ENCODE data around the gene C11orf54.
"Not testable (repeated sequence)": the region's sequence is repeated elsewhere in the genome, so short reads cannot be mapped to it uniquely, and the experiment has no call there.

The C11orf54 gene

GRCh38 chr11:93747122-93747521 lies 5.7 kb downstream of the C11orf54 start:
- H3K4me1 ChIP-seq (ENCODE audit: control insufficient read depth, low read depth, low read length) = no peaks in the 10 kb centered on the region
- H3K36me3 ChIP-seq (ENCODE audit: control insufficient read depth, low read depth, low read length) = peaks cover 4% of the 10 kb centered on the region
- H3K27me3 ChIP-seq (ENCODE audit: control insufficient read depth, insufficient read depth, low read length) = no peaks in the 10 kb centered on the region
- no peaks in the 10 kb centered on the region for H3K9me3 ChIP-seq (ENCODE audit: control insufficient read depth, low read depth, low read length)
- H3K4me3 ChIP-seq (ENCODE audit: low read length) = no peak overlapping the region
- no peak overlapping the region for H3K9ac ChIP-seq (ENCODE audit: low read length)
- no peak overlapping the region for H3K27ac ChIP-seq (ENCODE audit: low read length)

- no peak overlapping the region for H3K9ac ChIP-seq (ENCODE audit: low read length)
- peaks cover 11% of the 10 kb centered on the region for H3K36me3 ChIP-seq (ENCODE audit: control insufficient read depth, low read depth, low read length)
- no peak overlapping the region for H3K4me3 ChIP-seq (ENCODE audit: low read length)
- H3K27ac ChIP-seq (ENCODE audit: low read length) = no peak overlapping the region
- H3K27me3 ChIP-seq (ENCODE audit: control insufficient read depth, insufficient read depth, low read length) = no peaks in the 10 kb centered on the region
- no peaks in the 10 kb centered on the region for H3K4me1 ChIP-seq (ENCODE audit: control insufficient read depth, low read depth, low read length)
- no peaks in the 10 kb centered on the region for H3K9me3 ChIP-seq (ENCODE audit: control insufficient read depth, low read depth, low read length)
Observed at GRCh38 chr11:93751001-93751400, 9.5 kb downstream of the C11orf54 start.

GRCh38 chr11:93753241-93753640 lies 11.8 kb downstream of the C11orf54 start:
- H3K4me1 ChIP-seq (ENCODE audit: control insufficient read depth, low read depth, low read length) = no peaks in the 10 kb centered on the region
- no peaks in the 10 kb centered on the region for H3K27me3 ChIP-seq (ENCODE audit: control insufficient read depth, insufficient read depth, low read length)
- no peak overlapping the region for H3K4me3 ChIP-seq (ENCODE audit: low read length)
- H3K9me3 ChIP-seq (ENCODE audit: control insufficient read depth, low read depth, low read length) = no peaks in the 10 kb centered on the region
- peaks cover 20% of the 10 kb centered on the region for H3K36me3 ChIP-seq (ENCODE audit: control insufficient read depth, low read depth, low read length)
- no peak overlapping the region for H3K27ac ChIP-seq (ENCODE audit: low read length)
- no peak overlapping the region for H3K9ac ChIP-seq (ENCODE audit: low read length)

GRCh38 chr11:93756748-93757147 lies 15.3 kb downstream of the C11orf54 start:
- no peaks in the 10 kb centered on the region for H3K27me3 ChIP-seq (ENCODE audit: control insufficient read depth, insufficient read depth, low read length)
- no peak overlapping the region for H3K27ac ChIP-seq (ENCODE audit: low read length)
- no peaks in the 10 kb centered on the region for H3K4me1 ChIP-seq (ENCODE audit: control insufficient read depth, low read depth, low read length)
- H3K36me3 ChIP-seq (ENCODE audit: control insufficient read depth, low read depth, low read length) = peaks cover 36% of the 10 kb centered on the region
- H3K4me3 ChIP-seq (ENCODE audit: low read length) = no peak overlapping the region
- H3K9me3 ChIP-seq (ENCODE audit: control insufficient read depth, low read depth, low read length) = no peaks in the 10 kb centered on the region
- no peak overlapping the region for H3K9ac ChIP-seq (ENCODE audit: low read length)

- Histone ChIP-seq H3K4me1 (ENCODE audit: control insufficient read depth, low read depth, low read length) (no peaks in the 10 kb centered on the region), H3K27ac (ENCODE audit: low read length) (no peak overlapping the region), H3K27me3 (ENCODE audit: control insufficient read depth, insufficient read depth, low read length) (no peaks in the 10 kb centered on the region), H3K4me3 (ENCODE audit: low read length) (no peak overlapping the region), H3K36me3 (ENCODE audit: control insufficient read depth, low read depth, low read length) (peaks cover 41% of the 10 kb centered on the region), H3K9me3 (ENCODE audit: control insufficient read depth, low read depth, low read length) (no peaks in the 10 kb centered on the region), H3K9ac (ENCODE audit: low read length) (no peak overlapping the region)
Observed at GRCh38 chr11:93757301-93757700, 15.8 kb downstream of the C11orf54 start.

- no peaks in the 10 kb centered on the region for H3K9me3 ChIP-seq (ENCODE audit: control insufficient read depth, low read depth, low read length)
- H3K4me1 ChIP-seq (ENCODE audit: control insufficient read depth, low read depth, low read length) = no peaks in the 10 kb centered on the region
- no peak overlapping the region for H3K27ac ChIP-seq (ENCODE audit: low read length)
- no peak overlapping the region for H3K9ac ChIP-seq (ENCODE audit: low read length)
- H3K27me3 ChIP-seq (ENCODE audit: control insufficient read depth, insufficient read depth, low read length) = no peaks in the 10 kb centered on the region
- H3K4me3 ChIP-seq (ENCODE audit: low read length) = no peak overlapping the region
- peaks cover 43% of the 10 kb centered on the region for H3K36me3 ChIP-seq (ENCODE audit: control insufficient read depth, low read depth, low read length)
Observed at GRCh38 chr11:93757924-93758865, 16.7 kb downstream of the C11orf54 start.

GRCh38 chr11:93759123-93759522 lies 17.7 kb downstream of the C11orf54 start:
- not testable (repeated sequence) for H3K27ac ChIP-seq (ENCODE audit: low read length); H3K27me3 ChIP-seq (ENCODE audit: control insufficient read depth, insufficient read depth, low read length); H3K4me1 ChIP-seq (ENCODE audit: control insufficient read depth, low read depth, low read length); H3K9ac ChIP-seq (ENCODE audit: low read length); H3K9me3 ChIP-seq (ENCODE audit: control insufficient read depth, low read depth, low read length); H3K4me3 ChIP-seq (ENCODE audit: low read length)
- H3K36me3 ChIP-seq (ENCODE audit: control insufficient read depth, low read depth, low read length) = peaks cover 44% of the 10 kb centered on the region

- Histone ChIP-seq H3K27me3 (ENCODE audit: control insufficient read depth, insufficient read depth, low read length) (no peaks in the 10 kb centered on the region), H3K9ac (ENCODE audit: low read length) (no peak overlapping the region), H3K4me1 (ENCODE audit: control insufficient read depth, low read depth, low read length) (no peaks in the 10 kb centered on the region), H3K4me3 (ENCODE audit: low read length) (no peak overlapping the region), H3K9me3 (ENCODE audit: control insufficient read depth, low read depth, low read length) (no peaks in the 10 kb centered on the region), H3K27ac (ENCODE audit: low read length) (no peak overlapping the region), H3K36me3 (ENCODE audit: control insufficient read depth, low read depth, low read length) (peaks cover 32% of the 10 kb centered on the region)
Observed at GRCh38 chr11:93761910-93762309, 20.4 kb downstream of the C11orf54 start.

DNA sequence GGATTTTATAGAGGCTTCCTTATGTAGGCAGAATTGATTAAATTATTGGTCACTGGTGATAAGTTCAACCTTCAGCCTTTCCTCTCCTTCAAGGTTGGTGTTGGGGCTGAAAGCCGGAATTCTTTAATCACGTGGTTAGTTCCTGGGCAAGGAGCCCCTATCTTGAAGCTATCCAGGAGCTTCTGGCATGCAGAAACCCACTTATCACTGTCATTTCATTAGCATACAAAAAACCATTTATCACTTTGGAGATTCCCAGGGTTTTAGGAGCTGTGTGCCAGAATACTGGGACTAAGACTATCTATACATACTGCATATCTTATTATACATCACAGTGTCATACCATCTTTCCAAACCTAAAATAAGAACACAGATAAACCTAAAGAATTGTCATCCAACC lies 24.1 kb downstream of the C11orf54 start:
- Histone ChIP-seq H3K27me3 (ENCODE audit: control insufficient read depth, insufficient read depth, low read length) (no peaks in the 10 kb centered on the region), H3K4me1 (ENCODE audit: control insufficient read depth, low read depth, low read length) (no peaks in the 10 kb centered on the region), H3K9ac (ENCODE audit: low read length) (no peak overlapping the region), H3K36me3 (ENCODE audit: control insufficient read depth, low read depth, low read length) (peaks cover 17% of the 10 kb centered on the region), H3K9me3 (ENCODE audit: control insufficient read depth, low read depth, low read length) (no peaks in the 10 kb centered on the region), H3K4me3 (ENCODE audit: low read length) (no peak overlapping the region), H3K27ac (ENCODE audit: low read length) (no peak overlapping the region)

GRCh38 chr11:93766504-93766903 lies 25.0 kb downstream of the C11orf54 start:
- Histone ChIP-seq H3K4me3 (ENCODE audit: low read length) (no peak overlapping the region), H3K9ac (ENCODE audit: low read length) (no peak overlapping the region), H3K36me3 (ENCODE audit: control insufficient read depth, low read depth, low read length) (peaks cover 9% of the 10 kb centered on the region), H3K9me3 (ENCODE audit: control insufficient read depth, low read depth, low read length) (no peaks in the 10 kb centered on the region), H3K4me1 (ENCODE audit: control insufficient read depth, low read depth, low read length) (no peaks in the 10 kb centered on the region), H3K27ac (ENCODE audit: low read length) (no peak overlapping the region), H3K27me3 (ENCODE audit: control insufficient read depth, insufficient read depth, low read length) (no peaks in the 10 kb centered on the region)

DNA sequence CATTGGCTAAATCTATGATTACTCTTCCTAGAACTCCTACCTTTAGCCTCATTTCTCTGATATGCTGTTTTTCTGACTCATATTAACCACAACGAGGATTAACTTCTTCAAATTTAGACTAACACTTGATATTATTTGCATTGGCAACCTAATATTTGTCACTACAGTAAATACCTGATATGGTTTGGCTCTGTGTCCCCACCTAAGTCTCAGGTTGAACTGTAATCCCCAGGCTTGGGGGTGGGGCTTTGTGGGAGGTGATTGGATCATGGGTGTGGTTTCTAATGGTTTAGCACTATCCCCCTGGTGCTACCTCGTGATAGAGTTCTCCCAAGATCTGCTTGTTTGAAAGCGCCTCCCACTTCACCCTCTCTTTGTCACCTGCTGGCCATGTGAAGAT lies 25.5 kb downstream of the C11orf54 start:
- H3K4me1 ChIP-seq (ENCODE audit: control insufficient read depth, low read depth, low read length) = no peaks in the 10 kb centered on the region
- no peaks in the 10 kb centered on the region for H3K9me3 ChIP-seq (ENCODE audit: control insufficient read depth, low read depth, low read length)
- H3K27me3 ChIP-seq (ENCODE audit: control insufficient read depth, insufficient read depth, low read length) = no peaks in the 10 kb centered on the region
- peaks cover 4% of the 10 kb centered on the region for H3K36me3 ChIP-seq (ENCODE audit: control insufficient read depth, low read depth, low read length)
- H3K27ac ChIP-seq (ENCODE audit: low read length) = no peak overlapping the region
- no peak overlapping the region for H3K4me3 ChIP-seq (ENCODE audit: low read length)
- H3K9ac ChIP-seq (ENCODE audit: low read length) = no peak overlapping the region

GRCh38 chr11:93770160-93770559 lies 28.7 kb downstream of the C11orf54 start:
- Histone ChIP-seq H3K27ac (ENCODE audit: low read length) (no peak overlapping the region), H3K27me3 (ENCODE audit: control insufficient read depth, insufficient read depth, low read length) (no peaks in the 10 kb centered on the region), H3K9me3 (ENCODE audit: control insufficient read depth, low read depth, low read length) (no peaks in the 10 kb centered on the region), H3K4me3 (ENCODE audit: low read length) (no peak overlapping the region), H3K4me1 (ENCODE audit: control insufficient read depth, low read depth, low read length) (no peaks in the 10 kb centered on the region), H3K36me3 (ENCODE audit: control insufficient read depth, low read depth, low read length) (no peaks in the 10 kb centered on the region), H3K9ac (ENCODE audit: low read length) (no peak overlapping the region)

Measured in iPS-18a (cell line).